22Rv1 (cell line): ENCODE data around the gene TSPYL2.

Experiments used
- H3K27ac ChIP-seq: fragments of 450-650 bp; 2 replicates; pipeline ENCODE4 v1.5.1; 2017
- ZFX ChIP-seq: fragments of 450-650 bp; IDR thresholded peaks from 2 replicates; pipeline ENCODE4 v1.6.1; 2017; ENCODE audit warnings: antibody characterized with exemption, borderline replicate concordance
- TF ChIP-seq, protein P1 (sequence below): fragments of 450-650 bp; IDR thresholded peaks from 2 replicates; pipeline ENCODE4 v1.5.1; 2017; ENCODE audit warnings: mild to moderate bottlenecking

The TSPYL2 gene

DNA sequence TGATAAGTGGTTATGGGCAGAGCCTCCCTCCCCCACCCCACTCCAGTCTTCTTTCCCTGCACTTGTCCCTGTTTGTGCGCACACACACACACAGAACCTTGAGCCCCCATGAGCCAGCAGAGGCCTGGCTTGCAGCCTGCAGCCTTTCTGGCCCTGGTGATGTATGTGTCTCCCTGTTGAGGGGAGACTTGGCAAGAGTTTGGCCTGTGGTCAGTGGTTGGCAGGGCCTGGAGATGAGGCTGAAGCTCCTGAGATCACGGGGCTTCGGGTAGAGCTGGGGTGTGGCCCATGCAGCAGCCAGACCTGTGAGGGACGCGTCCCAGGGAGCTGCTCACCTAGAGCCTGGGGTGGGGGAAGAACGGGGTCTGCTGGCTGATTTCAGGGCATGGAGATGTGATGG is 31.3 kb upstream of the TSPYL2 start:
- TF ChIP-seq ZFX: no peak
- TF ChIP-seq, protein P1, sequence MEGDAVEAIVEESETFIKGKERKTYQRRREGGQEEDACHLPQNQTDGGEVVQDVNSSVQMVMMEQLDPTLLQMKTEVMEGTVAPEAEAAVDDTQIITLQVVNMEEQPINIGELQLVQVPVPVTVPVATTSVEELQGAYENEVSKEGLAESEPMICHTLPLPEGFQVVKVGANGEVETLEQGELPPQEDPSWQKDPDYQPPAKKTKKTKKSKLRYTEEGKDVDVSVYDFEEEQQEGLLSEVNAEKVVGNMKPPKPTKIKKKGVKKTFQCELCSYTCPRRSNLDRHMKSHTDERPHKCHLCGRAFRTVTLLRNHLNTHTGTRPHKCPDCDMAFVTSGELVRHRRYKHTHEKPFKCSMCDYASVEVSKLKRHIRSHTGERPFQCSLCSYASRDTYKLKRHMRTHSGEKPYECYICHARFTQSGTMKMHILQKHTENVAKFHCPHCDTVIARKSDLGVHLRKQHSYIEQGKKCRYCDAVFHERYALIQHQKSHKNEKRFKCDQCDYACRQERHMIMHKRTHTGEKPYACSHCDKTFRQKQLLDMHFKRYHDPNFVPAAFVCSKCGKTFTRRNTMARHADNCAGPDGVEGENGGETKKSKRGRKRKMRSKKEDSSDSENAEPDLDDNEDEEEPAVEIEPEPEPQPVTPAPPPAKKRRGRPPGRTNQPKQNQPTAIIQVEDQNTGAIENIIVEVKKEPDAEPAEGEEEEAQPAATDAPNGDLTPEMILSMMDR: no peak
- H3K27ac ChIP-seq: no peak overlapping the region

DNA sequence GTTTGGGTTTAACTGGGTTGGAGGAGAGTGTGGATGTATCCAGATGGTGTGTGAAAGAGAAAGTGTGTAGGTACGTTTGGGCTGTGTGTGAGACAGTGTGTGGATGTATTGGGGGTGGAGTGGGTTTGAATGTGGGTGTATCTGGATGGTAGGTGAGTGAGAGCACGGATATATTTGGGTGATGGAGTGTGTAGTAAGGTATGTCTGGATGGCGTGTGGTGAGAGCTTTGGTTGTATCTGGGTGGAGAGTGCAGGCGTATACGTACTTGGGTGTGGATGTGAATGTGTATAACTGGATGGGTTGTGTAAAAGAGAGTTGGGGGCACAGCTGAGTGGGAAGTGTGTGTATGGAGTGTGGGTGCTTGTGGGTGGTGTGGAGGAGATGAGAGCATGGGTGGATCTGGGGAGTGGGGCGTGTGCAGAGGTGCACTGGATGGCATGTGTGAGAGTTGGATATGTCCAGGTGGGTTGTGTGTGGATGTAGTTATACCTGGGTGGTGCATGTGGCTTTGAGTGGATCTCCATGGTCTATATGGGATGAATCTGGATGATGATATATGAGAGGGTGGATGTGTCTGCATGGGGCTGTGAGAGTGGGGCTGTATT is 26.8 kb upstream of the TSPYL2 start:
- no peak overlapping the region for H3K27ac ChIP-seq
- no peak for TF ChIP-seq ZFX
- TF ChIP-seq, protein P1: no peak

DNA sequence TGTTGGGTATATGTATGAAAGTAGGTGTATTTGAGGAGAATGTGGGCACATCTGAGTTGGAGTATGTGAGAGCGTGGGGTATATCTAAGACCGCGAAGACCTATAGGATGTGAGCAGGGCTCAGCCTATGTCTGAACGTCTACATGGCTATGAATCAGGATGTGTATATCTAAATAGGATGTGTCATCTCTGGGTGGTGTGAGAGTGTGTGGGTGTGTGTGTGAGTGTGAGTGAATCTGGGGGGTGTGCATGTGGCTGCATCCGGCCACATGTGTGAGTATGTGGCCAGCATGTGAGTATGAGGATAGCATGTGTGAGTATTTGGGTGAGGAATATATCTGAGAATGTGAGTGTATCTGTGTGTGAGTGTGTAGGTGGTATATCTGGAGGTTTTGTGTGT is 25.9 kb upstream of the TSPYL2 start:
- TF ChIP-seq, protein P1: no peak
- no peak for TF ChIP-seq ZFX
- no peak overlapping the region for H3K27ac ChIP-seq

DNA sequence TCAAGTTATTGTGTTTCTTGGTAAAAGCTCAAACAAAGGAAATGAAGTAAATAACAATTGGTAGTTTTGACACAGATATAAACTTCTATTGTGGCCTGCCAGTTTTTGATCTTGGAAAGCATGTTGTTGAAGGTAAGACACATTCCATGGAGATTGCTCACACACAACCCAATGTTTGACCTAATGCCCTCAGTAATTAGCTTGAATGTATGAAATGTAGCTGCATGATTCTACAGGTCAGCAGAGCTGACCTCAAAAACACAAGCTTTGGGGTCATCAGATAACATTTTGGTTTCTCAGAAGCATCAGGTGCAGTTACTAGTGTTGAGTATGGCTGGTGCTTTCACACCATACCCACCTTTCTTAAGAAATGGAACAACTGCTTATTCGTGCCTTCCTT is 17.1 kb upstream of the TSPYL2 start:
- no peak overlapping the region for H3K27ac ChIP-seq
- TF ChIP-seq, protein P1: no peak
- TF ChIP-seq ZFX: no peak

DNA sequence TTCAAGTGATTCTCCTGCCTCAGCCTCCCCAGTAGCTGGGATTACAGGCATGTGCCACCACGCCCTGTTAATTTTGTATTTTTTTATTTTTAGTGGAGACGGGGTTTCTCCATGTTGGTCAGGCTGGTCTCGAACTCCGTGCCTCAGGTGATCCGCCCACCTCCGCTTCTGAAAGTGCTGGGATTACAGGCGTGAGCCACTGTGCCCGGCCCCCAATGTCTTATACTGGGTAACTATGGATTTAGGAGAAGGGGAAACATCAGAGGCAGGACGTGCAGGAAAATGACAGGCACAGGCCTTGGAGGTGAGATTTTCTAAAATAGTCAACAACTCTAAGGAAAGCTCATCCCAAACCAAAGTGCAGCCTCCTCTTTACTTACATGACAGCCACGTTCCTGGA is 11.1 kb upstream of the TSPYL2 start:
- TF ChIP-seq, protein P1: no peak
- no peak for TF ChIP-seq ZFX
- H3K27ac ChIP-seq: no peak overlapping the region

DNA sequence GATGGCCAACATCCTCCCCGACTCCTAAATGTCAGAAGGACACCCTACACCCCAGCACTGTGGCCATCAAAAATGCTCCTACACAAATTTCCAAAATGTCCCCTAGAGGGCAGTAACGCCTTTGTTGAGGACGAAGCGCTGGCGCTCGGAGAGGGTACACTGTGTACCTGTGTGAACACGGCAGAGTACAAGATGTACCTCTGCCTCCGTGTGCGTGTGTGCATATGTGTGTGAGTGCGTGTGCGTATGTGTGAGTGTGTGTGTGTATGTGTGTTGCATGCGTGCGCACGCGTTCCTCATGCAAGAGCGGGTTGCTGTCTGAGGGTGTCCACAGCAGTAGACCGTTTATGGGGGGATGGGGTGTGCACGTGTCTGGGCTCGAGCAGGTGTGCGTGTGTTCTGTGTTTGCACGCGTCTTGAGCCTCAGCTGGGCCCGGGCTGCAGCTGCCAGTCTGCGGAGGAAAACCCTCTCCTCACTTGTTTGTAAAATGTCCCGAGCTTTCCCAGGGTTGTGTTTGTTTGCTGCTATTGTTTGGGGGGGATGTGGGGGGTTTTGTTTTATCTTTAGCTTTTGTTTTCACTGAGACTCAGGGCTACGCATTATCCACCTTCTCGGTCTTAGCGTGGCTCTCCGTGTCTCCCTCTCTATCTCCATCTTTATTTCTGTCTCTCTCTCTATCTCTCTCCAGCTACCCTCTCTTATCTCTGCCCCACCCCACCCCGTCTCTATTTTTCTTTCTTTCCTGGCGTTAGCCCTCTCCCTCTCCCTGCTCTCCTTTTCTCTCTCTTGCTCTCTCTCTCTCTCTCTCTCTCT is 10.4 kb upstream of the TSPYL2 start:
- H3K27ac ChIP-seq: peak overlapping the region; percentile 82
- TF ChIP-seq, protein P1: peak; percentile 63
- TF ChIP-seq ZFX: no peak
